SU-DHL-6 (cell line): ENCODE data around the gene ARHGAP1.

Experiments
- EZH2phosphoT487 ChIP-seq: fragments of 200-600 bp; sonication (generic), shearing (Covaris generic); conservative IDR thresholded peaks from 2 replicates; pipeline ENCODE4 v1.6.1; 2018; ENCODE audit warnings: mild to moderate bottlenecking, antibody characterized with exemption, low read length, moderate library complexity, mixed read lengths
- TF ChIP-seq, protein P1 (sequence below): fragments of 200-600 bp; sonication (generic); IDR thresholded peaks from one replicate; pipeline ENCODE4 v1.5.1; 2017; ENCODE audit warnings: antibody characterized with exemption, mild to moderate bottlenecking, low read length, moderate library complexity; ENCODE audit not compliant: insufficient read depth, poor library complexity, severe bottlenecking

DNA sequence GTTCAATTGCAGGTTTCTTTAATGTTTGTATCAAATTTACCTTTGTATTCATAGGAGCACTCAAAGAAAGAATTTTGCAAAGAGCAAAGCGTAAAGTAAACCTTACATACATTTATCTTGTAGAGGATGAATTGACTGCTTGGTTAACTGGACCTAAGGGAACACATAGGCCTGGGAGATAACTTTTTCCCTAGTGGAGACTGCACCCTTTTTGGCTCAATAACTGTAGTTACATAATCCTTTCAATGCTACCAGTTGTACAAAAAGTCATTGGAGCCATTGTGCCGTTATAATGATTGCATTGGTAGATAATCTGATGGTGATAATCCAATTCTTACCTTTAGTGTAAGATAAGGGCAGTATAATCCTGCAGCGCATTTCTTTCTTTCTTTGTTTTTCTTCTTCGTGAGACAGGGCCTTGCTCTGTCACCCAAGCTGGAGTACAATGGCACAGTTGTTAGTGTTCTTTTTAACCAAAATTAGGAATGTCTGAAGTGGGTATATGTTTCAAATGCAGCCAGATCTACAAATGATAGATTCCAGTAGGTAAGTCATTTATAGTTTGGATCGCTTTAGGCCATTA is 64.8 kb downstream of the ARHGAP1 start:
- TF ChIP-seq, protein P1, sequence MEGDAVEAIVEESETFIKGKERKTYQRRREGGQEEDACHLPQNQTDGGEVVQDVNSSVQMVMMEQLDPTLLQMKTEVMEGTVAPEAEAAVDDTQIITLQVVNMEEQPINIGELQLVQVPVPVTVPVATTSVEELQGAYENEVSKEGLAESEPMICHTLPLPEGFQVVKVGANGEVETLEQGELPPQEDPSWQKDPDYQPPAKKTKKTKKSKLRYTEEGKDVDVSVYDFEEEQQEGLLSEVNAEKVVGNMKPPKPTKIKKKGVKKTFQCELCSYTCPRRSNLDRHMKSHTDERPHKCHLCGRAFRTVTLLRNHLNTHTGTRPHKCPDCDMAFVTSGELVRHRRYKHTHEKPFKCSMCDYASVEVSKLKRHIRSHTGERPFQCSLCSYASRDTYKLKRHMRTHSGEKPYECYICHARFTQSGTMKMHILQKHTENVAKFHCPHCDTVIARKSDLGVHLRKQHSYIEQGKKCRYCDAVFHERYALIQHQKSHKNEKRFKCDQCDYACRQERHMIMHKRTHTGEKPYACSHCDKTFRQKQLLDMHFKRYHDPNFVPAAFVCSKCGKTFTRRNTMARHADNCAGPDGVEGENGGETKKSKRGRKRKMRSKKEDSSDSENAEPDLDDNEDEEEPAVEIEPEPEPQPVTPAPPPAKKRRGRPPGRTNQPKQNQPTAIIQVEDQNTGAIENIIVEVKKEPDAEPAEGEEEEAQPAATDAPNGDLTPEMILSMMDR = no peak
- TF ChIP-seq EZH2phosphoT487 = no peak
